Transverse colon (tissue), 4 donors: ENCODE results near the gene GSG1L. TPM values are rescaled to one million over a fixed set of nuclear protein-coding genes. Genes with fewer than 3 reads are reported as not detected.

Source experiments
- DNase-seq: peaks from one replicate; pipeline ENCODE4 v3.0.0-alpha.2; 2019
- H3K27ac ChIP-seq, 4 donors: fragments of 200-600 bp; sonication (generic); 2 replicates each; pipeline ENCODE4 v1.5.1; 2016 to 2018; ENCODE audit warnings: inconsistent platforms in 4 of 4
- H3K27me3 ChIP-seq: fragments of 200-600 bp; sonication (generic); 2 replicates; pipeline ENCODE4 v1.5.1; 2017; ENCODE audit warnings: inconsistent platforms
- H3K36me3 ChIP-seq, 4 donors: fragments of 200-600 bp; sonication (generic); 2 replicates each; pipeline ENCODE4 v1.5.1; 2017 to 2019; ENCODE audit warnings: inconsistent platforms in 4 of 4
- H3K4me1 ChIP-seq, 4 donors: fragments of 200-600 bp; sonication (generic); 2 replicates each; pipeline ENCODE4 v1.5.1; 2017 to 2020; ENCODE audit warnings: inconsistent platforms in 4 of 4
- H3K4me3 ChIP-seq, 4 donors: fragments of 200-600 bp; sonication (generic); 1 replicate in 1 of 4; 2 replicates in 3 of 4; pipeline versions ENCODE4 v1.5.1 to v1.6.1; 2017 to 2019; ENCODE audit warnings: inconsistent platforms in 4 of 4
- H3K9me3 ChIP-seq, 2 donors: fragments of 200-600 bp; sonication (generic); 2 replicates each; pipeline ENCODE4 v1.5.1; 2017 to 2019; ENCODE audit warnings: inconsistent platforms in 2 of 2
- CTCF ChIP-seq, 5 experiments: fragments of 200-600 bp in 3 of 5; fragments of 450-650 bp in 2 of 5; sonication (generic) in 3 of 5; IDR thresholded peaks; 1 replicate in 2 of 5; 2 replicates in 3 of 5; pipeline ENCODE4 v1.5.1; 2016 to 2017; ENCODE audit warnings: antibody characterized with exemption in 5 of 5, inconsistent platforms in 3 of 5, mild to moderate bottlenecking in 2 of 5, moderate library complexity in 1 of 5
- EP300 ChIP-seq: sonication (generic); formaldehyde crosslinking; IDR thresholded peaks from one replicate; pipeline ENCODE4 v1.6.1; 2017; ENCODE audit warnings: antibody characterized with exemption, low read depth
- POLR2A ChIP-seq: fragments of 450-650 bp; IDR thresholded peaks from one replicate; pipeline ENCODE4 v1.6.1; 2016; ENCODE audit warnings: antibody characterized with exemption, mild to moderate bottlenecking, moderate library complexity
- POLR2AphosphoS5 ChIP-seq, 3 donors: sonication (generic); formaldehyde crosslinking; IDR thresholded peaks; one replicate each; pipeline ENCODE4 v1.6.1; 2016; ENCODE audit warnings: antibody characterized with exemption in 3 of 3
- WGBS, 2 donors: methylation state at CpG; one replicate each; pipeline ENCODE4 v1.1.5; 2018; ENCODE audit warnings: low coverage in 1 of 2; 5-methylcytosine and 5-hydroxymethylcytosine counted together
- in situ Hi-C, 4 donors: fragments of 200-750 bp; cut with MboI; loops; one replicate each; pipeline versions ENCODE4 v1.15.0 to v1.15.1; 2017; ENCODE audit warnings: low sequenced_read_pairs in 3 of 4, low pct_ligation_motif_present in 1 of 4, low pct_unique_long_range_greater_than_20kb in 1 of 4
- intact Hi-C: fragments of 100-400 bp; cut with DNase I; formaldehyde crosslinking; loops from one replicate; pipeline ENCODE4 v1.15.1; 2023; ENCODE audit warnings: low total_unique reads
- total RNA-seq, 4 donors: library from RNA; depleted of rRNA; stranded (reverse); fragments of >200 nt; gene quantifications; one replicate each; pipeline ENCODE4 v1.1.0, GENCODE V29; 2016

GSG1L gene
- total RNA-seq, 4 donors from 2014 or later: not detected

- no peaks in the 10 kb centered on the region for H3K4me1 ChIP-seq
- WGBS, 2 donors: 87 to 89% methylated on average over 11 to 13 of the region's 13 CpGs
- DNase-seq: no peak
These were observed 245.3 kb downstream of the GSG1L start for GRCh38 chr16:27818246-27818645.

GRCh38 chr16:27817038-27817437, 246.5 kb downstream of the GSG1L start:
- 79% methylated on average over 5 of the region's 5 CpGs; no CpG with 5 or more reads in 1 of the 2 donors for WGBS, 2 donors
- TF ChIP-seq POLR2A: no peak
- no peak for TF ChIP-seq EP300
- no peak for TF ChIP-seq CTCF (IDR thresholded peaks at IDR 0.05)
- TF ChIP-seq POLR2AphosphoS5 (IDR thresholded peaks at IDR 0.05): no peak
- intact Hi-C loops: no loop called here
- Histone ChIP-seq H3K36me3 (no peaks in the 10 kb centered on the region), H3K27me3 (no peaks in the 10 kb centered on the region), H3K4me1 (no peaks in the 10 kb centered on the region), H3K9me3 (no peaks in the 10 kb centered on the region), H3K27ac (no peak overlapping the region), H3K4me3 (no peak overlapping the region)
- in situ Hi-C loops: no loop called here
- no peak for DNase-seq

More at GRCh38 chr16:27818246-27818645, 245.3 kb downstream of the GSG1L start:
- intact Hi-C loops: no loop called here
- no peaks in the 10 kb centered on the region for H3K9me3 ChIP-seq
- H3K27me3 ChIP-seq: peaks cover under 1% of the 10 kb centered on the region
- H3K36me3 ChIP-seq: no peaks in the 10 kb centered on the region
- in situ Hi-C loops: no loop called here
- H3K27ac ChIP-seq: no peak overlapping the region
- TF ChIP-seq POLR2A (no peak), EP300 (no peak), CTCF (IDR thresholded peaks at IDR 0.05) (no peak), POLR2AphosphoS5 (IDR thresholded peaks at IDR 0.05) (no peak)
- no peak overlapping the region for H3K4me3 ChIP-seq

DNA sequence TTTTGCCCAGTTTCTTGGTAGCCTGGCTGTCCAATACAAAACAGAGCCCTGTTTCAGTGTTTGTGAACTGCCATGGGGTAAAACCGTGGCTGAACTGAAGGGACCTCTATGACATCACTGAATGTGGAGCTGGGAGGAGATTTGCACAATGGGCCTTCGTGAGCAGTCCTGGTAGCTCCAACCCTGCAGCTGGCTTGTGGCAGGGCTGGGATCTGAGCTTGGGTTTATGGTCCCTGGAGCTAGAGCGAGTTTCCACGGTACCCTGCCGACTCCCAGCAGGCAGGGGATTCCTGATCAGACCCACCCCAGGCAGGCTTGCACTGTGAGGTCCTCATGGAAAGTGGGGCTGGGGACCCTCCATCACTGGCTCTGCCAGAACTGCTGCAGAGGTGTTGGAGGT, 247.0 kb downstream of the GSG1L start:
- Histone ChIP-seq H3K9me3 (no peaks in the 10 kb centered on the region), H3K4me1 (no peaks in the 10 kb centered on the region), H3K27me3 (no peaks in the 10 kb centered on the region), H3K27ac (no peak overlapping the region), H3K4me3 (no peak overlapping the region), H3K36me3 (no peaks in the 10 kb centered on the region)
- no peak for DNase-seq
- TF ChIP-seq POLR2A: no peak
- no peak for TF ChIP-seq EP300
- no peak for TF ChIP-seq CTCF (IDR thresholded peaks at IDR 0.05)
- no peak for TF ChIP-seq POLR2AphosphoS5 (IDR thresholded peaks at IDR 0.05)
- in situ Hi-C loops (no loop called here), intact Hi-C loops (no loop called here)
- WGBS, 2 donors: 0 to 56% methylated on average over 1 to 5 of the region's 5 CpGs

GRCh38 chr16:27813591-27813990, 249.9 kb downstream of the GSG1L start:
- no peak overlapping the region for H3K4me3 ChIP-seq
- H3K9me3 ChIP-seq: no peaks in the 10 kb centered on the region
- H3K27me3 ChIP-seq: no peaks in the 10 kb centered on the region
- no peak for DNase-seq
- WGBS, 2 donors: 90 to 92% methylated on average over 5 to 9 of the region's 9 CpGs
- intact Hi-C loops (no loop called here), in situ Hi-C loops (no loop called here)
- H3K4me1 ChIP-seq: no peaks in the 10 kb centered on the region
- H3K27ac ChIP-seq: no peak overlapping the region
- TF ChIP-seq POLR2AphosphoS5 (IDR thresholded peaks at IDR 0.05): no peak
- TF ChIP-seq EP300: no peak
- no peak for TF ChIP-seq CTCF (IDR thresholded peaks at IDR 0.05)
- TF ChIP-seq POLR2A: no peak
- no peaks in the 10 kb centered on the region for H3K36me3 ChIP-seq
